ENCODE measurements around the gene NCAM1.

GRCh38 chr11:113278481-113278880 is 317.3 kb downstream of the NCAM1 start:
- no peak for TF ChIP-seq CTCF (IDR thresholded peaks at IDR 0.05; ENCODE audit: low read depth, low read length)
- TF ChIP-seq EZH2phosphoT487 (IDR thresholded peaks at IDR 0.05; ENCODE audit: low read depth), result no peak
